Adipocyte (in vitro differentiated cells): ENCODE data around the gene HTT-AS.
"Not testable (repeated sequence)": the region's sequence is repeated elsewhere in the genome, so short reads cannot be mapped to it uniquely, and the experiment has no call there.

Source experiments
- DNase-seq: peaks from one replicate; pipeline ENCODE4 v3.0.0-alpha.2; 2015; ENCODE audit warnings: low read depth
- H3K27me3 ChIP-seq: replicated peaks from 2 replicates; pipeline ENCODE4 v1.7.0; 2013; ENCODE audit warnings: mild to moderate bottlenecking, low read length, moderate library complexity; ENCODE audit not compliant: control insufficient read depth, insufficient read depth
- H3K36me3 ChIP-seq: 2 replicates; pipeline ENCODE4 v1.7.0; 2013; ENCODE audit warnings: low read length, mild to moderate bottlenecking, moderate library complexity; ENCODE audit not compliant: control insufficient read depth, insufficient read depth, severe bottlenecking
- H3K4me1 ChIP-seq: 2 replicates; pipeline ENCODE4 v1.7.0; 2013; ENCODE audit warnings: mild to moderate bottlenecking, low read length, moderate library complexity; ENCODE audit not compliant: control insufficient read depth, insufficient read depth
- H3K4me3 ChIP-seq: 2 replicates; pipeline ENCODE4 v1.7.0; 2013; ENCODE audit warnings: mild to moderate bottlenecking, low read length, moderate library complexity
- H3K9ac ChIP-seq: 2 replicates; pipeline ENCODE4 v1.7.0; 2013; ENCODE audit warnings: mild to moderate bottlenecking, low read length, moderate library complexity
- H3K9me3 ChIP-seq: 2 replicates; pipeline ENCODE4 v1.7.0; 2013; ENCODE audit warnings: mild to moderate bottlenecking, low read length, moderate library complexity; ENCODE audit not compliant: control insufficient read depth

The HTT-AS gene

GRCh38 chr4:3112201-3112600 lies 37.9 kb upstream of the HTT-AS start:
- Histone ChIP-seq H3K9ac (no peak overlapping the region), H3K36me3 (peaks cover 46% of the 10 kb centered on the region), H3K27me3 (no peaks in the 10 kb centered on the region), H3K4me3 (no peak overlapping the region), H3K9me3 (no peaks in the 10 kb centered on the region), H3K4me1 (peaks cover 46% of the 10 kb centered on the region)
- peak; percentile 45 for DNase-seq

- no peaks in the 10 kb centered on the region for H3K27me3 ChIP-seq
- H3K9me3 ChIP-seq = no peaks in the 10 kb centered on the region
- H3K36me3 ChIP-seq = peaks cover 43% of the 10 kb centered on the region
- no peak overlapping the region for H3K9ac ChIP-seq
- peaks cover 44% of the 10 kb centered on the region for H3K4me1 ChIP-seq
- DNase-seq = peak; percentile 35
- H3K4me3 ChIP-seq = no peak overlapping the region
Measured at GRCh38 chr4:3111461-3111860, 37.1 kb upstream of the HTT-AS start.

GRCh38 chr4:3108211-3108610 lies 33.9 kb upstream of the HTT-AS start:
- H3K4me1 ChIP-seq = peaks cover 30% of the 10 kb centered on the region
- no peaks in the 10 kb centered on the region for H3K9me3 ChIP-seq
- peaks cover 41% of the 10 kb centered on the region for H3K36me3 ChIP-seq
- no peaks in the 10 kb centered on the region for H3K27me3 ChIP-seq
- peak overlapping the region; percentile 53 for H3K9ac ChIP-seq
- peak; percentile 32 for DNase-seq
- peak overlapping the region; percentile 55 for H3K4me3 ChIP-seq

- H3K27me3 ChIP-seq = no peaks in the 10 kb centered on the region
- no peak for DNase-seq
- H3K9me3 ChIP-seq = no peaks in the 10 kb centered on the region
- H3K4me3 ChIP-seq = peak overlapping the region; percentile 55
- H3K4me1 ChIP-seq = peaks cover 27% of the 10 kb centered on the region
- H3K9ac ChIP-seq = peak overlapping the region; percentile 53
- H3K36me3 ChIP-seq = peaks cover 37% of the 10 kb centered on the region
Measured at GRCh38 chr4:3107691-3108121, 33.4 kb upstream of the HTT-AS start.

- H3K36me3 ChIP-seq = peaks cover 33% of the 10 kb centered on the region
- no peaks in the 10 kb centered on the region for H3K27me3 ChIP-seq
- H3K9ac ChIP-seq = peak overlapping the region; percentile 53
- DNase-seq = peak; percentile 23
- peak overlapping the region; percentile 55 for H3K4me3 ChIP-seq
- H3K9me3 ChIP-seq = no peaks in the 10 kb centered on the region
- peaks cover 25% of the 10 kb centered on the region for H3K4me1 ChIP-seq
Measured at GRCh38 chr4:3107271-3107670, 32.9 kb upstream of the HTT-AS start.

- no peaks in the 10 kb centered on the region for H3K27me3 ChIP-seq
- H3K36me3 ChIP-seq = peaks cover 33% of the 10 kb centered on the region
- peak; percentile 96 for DNase-seq
- peak overlapping the region; percentile 53 for H3K9ac ChIP-seq
- H3K9me3 ChIP-seq = no peaks in the 10 kb centered on the region
- H3K4me3 ChIP-seq = peak overlapping the region; percentile 55
- H3K4me1 ChIP-seq = peaks cover 25% of the 10 kb centered on the region
Measured at GRCh38 chr4:3106339-3107186, 32.2 kb upstream of the HTT-AS start.

DNA sequence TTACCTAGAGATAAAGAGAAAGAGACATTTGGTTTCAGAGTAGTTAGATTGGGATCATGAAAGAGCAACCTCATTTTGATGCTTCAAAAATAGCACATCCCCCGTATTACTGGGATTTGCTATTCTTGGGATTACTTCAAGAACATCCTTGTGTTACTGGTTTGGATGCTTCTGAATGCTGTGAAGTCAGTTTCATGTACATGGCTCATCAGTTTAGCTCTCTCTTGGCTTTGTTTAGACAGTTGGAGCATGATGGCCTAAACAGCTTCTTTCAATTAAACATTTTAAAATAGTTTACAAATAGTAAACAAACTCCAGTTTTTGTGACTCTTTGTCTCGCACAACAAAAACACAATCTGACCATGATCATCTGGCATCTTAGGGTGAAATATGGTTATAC lies 24.0 kb upstream of the HTT-AS start:
- peaks cover 39% of the 10 kb centered on the region for H3K36me3 ChIP-seq
- no peak overlapping the region for H3K9ac ChIP-seq
- no peaks in the 10 kb centered on the region for H3K9me3 ChIP-seq
- DNase-seq = no peak
- H3K27me3 ChIP-seq = no peaks in the 10 kb centered on the region
- H3K4me3 ChIP-seq = no peak overlapping the region
- peaks cover 5% of the 10 kb centered on the region for H3K4me1 ChIP-seq

DNA sequence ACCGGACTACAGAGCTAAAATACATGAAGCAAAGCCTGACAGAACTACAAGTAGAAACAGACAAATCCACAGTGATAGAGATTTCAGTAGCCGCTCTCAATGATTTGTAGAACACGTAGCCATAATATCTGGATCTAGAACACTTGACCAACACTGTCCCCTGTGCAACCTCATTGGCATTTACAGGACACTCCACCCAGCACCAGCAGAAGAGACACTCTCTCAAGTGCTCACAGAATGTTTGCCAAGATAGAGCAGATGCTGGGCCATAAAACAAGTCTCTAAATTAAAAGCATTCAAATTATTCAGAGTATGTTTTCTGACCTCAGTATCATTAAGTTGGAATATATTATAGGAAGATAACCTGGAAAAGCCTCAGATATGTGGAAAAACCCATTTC lies 21.9 kb upstream of the HTT-AS start:
- no peaks in the 10 kb centered on the region for H3K9me3 ChIP-seq
- H3K27me3 ChIP-seq = no peaks in the 10 kb centered on the region
- DNase-seq = no peak
- H3K9ac ChIP-seq = no peak overlapping the region
- peaks cover 5% of the 10 kb centered on the region for H3K4me1 ChIP-seq
- peaks cover 38% of the 10 kb centered on the region for H3K36me3 ChIP-seq
- no peak overlapping the region for H3K4me3 ChIP-seq

- not testable (repeated sequence) for H3K9ac ChIP-seq, H3K9me3 ChIP-seq, DNase-seq, H3K27me3 ChIP-seq, H3K4me1 ChIP-seq, H3K4me3 ChIP-seq
- H3K36me3 ChIP-seq = peaks cover 26% of the 10 kb centered on the region
Measured at GRCh38 chr4:3094701-3095100, 20.4 kb upstream of the HTT-AS start.

GRCh38 chr4:3091464-3091863 lies 17.1 kb upstream of the HTT-AS start:
- Histone ChIP-seq H3K9me3 (no peaks in the 10 kb centered on the region), H3K36me3 (peaks cover 30% of the 10 kb centered on the region), H3K4me1 (no peaks in the 10 kb centered on the region), H3K27me3 (no peaks in the 10 kb centered on the region), H3K4me3 (no peak overlapping the region), H3K9ac (no peak overlapping the region)
- no peak for DNase-seq

GRCh38 chr4:3087115-3087797 lies 12.9 kb upstream of the HTT-AS start:
- Histone ChIP-seq H3K4me1 (peaks cover 4% of the 10 kb centered on the region), H3K9ac (no peak overlapping the region), H3K27me3 (no peaks in the 10 kb centered on the region), H3K9me3 (no peaks in the 10 kb centered on the region), H3K36me3 (peaks cover 14% of the 10 kb centered on the region), H3K4me3 (no peak overlapping the region)
- DNase-seq = no peak
